Right atrium auricular region (tissue), 2 donors: ENCODE data around the gene GCNT3. TPM values are rescaled to one million over a fixed set of nuclear protein-coding genes. Genes with fewer than 3 reads are reported as not detected.
A peak's percentile ranks its signal among the peaks of the same experiment; 100 is the strongest.
"Not testable (repeated sequence)": the region's sequence is repeated elsewhere in the genome, so short reads cannot be mapped to it uniquely, and the experiment has no call there.

Experiments used
- DNase-seq: peaks from one replicate; pipeline ENCODE4 v3.0.0-alpha.2; 2019; ENCODE audit warnings: low spot score
- H3K27ac ChIP-seq, 2 donors: fragments of 200-600 bp; sonication (generic); 1 replicate in 1 of 2; 2 replicates in 1 of 2; pipeline ENCODE4 v1.5.1; 2016 to 2019
- H3K27me3 ChIP-seq, 2 donors: fragments of 200-600 bp; sonication (generic); one replicate each; pipeline versions ENCODE4 v1.5.1 to v1.6.0; 2017 to 2019
- H3K36me3 ChIP-seq: fragments of 200-600 bp; sonication (generic); one replicate; pipeline ENCODE4 v1.5.1; 2016
- H3K4me1 ChIP-seq, 2 donors: fragments of 200-600 bp; sonication (generic); one replicate each; pipeline versions ENCODE4 v1.5.1 to v1.6.0; 2017 to 2019
- H3K4me3 ChIP-seq, 2 donors: fragments of 200-600 bp; sonication (generic); 1 replicate in 1 of 2; 2 replicates in 1 of 2; pipeline ENCODE4 v1.5.1; 2017 to 2019; ENCODE audit warnings: mild to moderate bottlenecking in 1 of 2, moderate library complexity in 1 of 2
- H3K9me3 ChIP-seq, 2 donors: fragments of 200-600 bp; sonication (generic); one replicate each; pipeline ENCODE4 v1.5.1; 2019
- CTCF ChIP-seq, 2 donors: fragments of 200-600 bp; sonication (generic); IDR thresholded peaks; one replicate each; pipeline ENCODE4 v1.5.1; 2019; ENCODE audit warnings: antibody characterized with exemption in 2 of 2
- total RNA-seq, 2 donors: library from RNA; depleted of rRNA; stranded (reverse); fragments of >200 nt; gene quantifications; one replicate each; pipeline ENCODE4 v1.1.0, GENCODE V29; 2016

GCNT3 gene
- total RNA-seq, 2 donors from 2014 or later, result not detected

- H3K27me3 ChIP-seq, result no peaks in the 10 kb centered on the region
- no peaks in the 10 kb centered on the region for H3K4me1 ChIP-seq
- H3K9me3 ChIP-seq, result no peaks in the 10 kb centered on the region
- no peak overlapping the region for H3K4me3 ChIP-seq
- no peaks in the 10 kb centered on the region for H3K36me3 ChIP-seq
- peak in 1 of 2 donors; percentile 39 for TF ChIP-seq CTCF (IDR thresholded peaks at IDR 0.05)
- no peak overlapping the region for H3K27ac ChIP-seq
- DNase-seq, result no peak
Observed at GRCh38 chr15:59622289-59622688, 10.7 kb downstream of the GCNT3 start.

GRCh38 chr15:59632714-59633113, 21.1 kb downstream of the GCNT3 start:
- Histone ChIP-seq H3K36me3 (no peaks in the 10 kb centered on the region), H3K4me3 (no peak overlapping the region), H3K9me3 (no peaks in the 10 kb centered on the region), H3K27ac (no peak overlapping the region), H3K27me3 (no peaks in the 10 kb centered on the region), H3K4me1 (no peaks in the 10 kb centered on the region)
- no peak for DNase-seq
- TF ChIP-seq CTCF (IDR thresholded peaks at IDR 0.05), result no peak

- Histone ChIP-seq H3K27me3 (no peaks in the 10 kb centered on the region), H3K27ac (no peak overlapping the region), H3K4me3 (no peak overlapping the region), H3K9me3 (no peaks in the 10 kb centered on the region), H3K4me1 (no peaks in the 10 kb centered on the region), H3K36me3 (peaks cover 21% of the 10 kb centered on the region)
- no peak for DNase-seq
- TF ChIP-seq CTCF (IDR thresholded peaks at IDR 0.05), result no peak
Observed at GRCh38 chr15:59636184-59636583, 24.6 kb downstream of the GCNT3 start.

GRCh38 chr15:59637507-59637906, 25.9 kb downstream of the GCNT3 start:
- H3K27ac ChIP-seq, result not testable (repeated sequence)

GRCh38 chr15:59642351-59642750, 30.8 kb downstream of the GCNT3 start:
- H3K36me3 ChIP-seq, result peaks cover 52% of the 10 kb centered on the region
- H3K27me3 ChIP-seq, result no peaks in the 10 kb centered on the region
- H3K9me3 ChIP-seq, result no peaks in the 10 kb centered on the region
- H3K4me1 ChIP-seq, result no peaks in the 10 kb centered on the region
- no peak for DNase-seq
- H3K27ac ChIP-seq, result no peak overlapping the region
- peak in 1 of 2 donors; percentile 15 for TF ChIP-seq CTCF (IDR thresholded peaks at IDR 0.05)
- H3K4me3 ChIP-seq, result no peak overlapping the region

More at GRCh38 chr15:59637507-59637906, 25.9 kb downstream of the GCNT3 start:
- not testable (repeated sequence) for H3K4me1 ChIP-seq, H3K4me3 ChIP-seq, H3K27me3 ChIP-seq, H3K9me3 ChIP-seq, DNase-seq
- H3K36me3 ChIP-seq, result peaks cover 21% of the 10 kb centered on the region

- Histone ChIP-seq H3K4me1 (peaks cover 0 to under 1% of the 10 kb centered on the region in 2 donors), H3K36me3 (peaks cover 46% of the 10 kb centered on the region), H3K4me3 (no peak overlapping the region), H3K27me3 (no peaks in the 10 kb centered on the region), H3K27ac (no peak overlapping the region), H3K9me3 (no peaks in the 10 kb centered on the region)
- TF ChIP-seq CTCF (IDR thresholded peaks at IDR 0.05), result no peak
- DNase-seq, result no peak
Observed at GRCh38 chr15:59644756-59645155, 33.2 kb downstream of the GCNT3 start.

GRCh38 chr15:59645812-59646211, 34.2 kb downstream of the GCNT3 start:
- H3K27ac ChIP-seq, DNase-seq, H3K4me1 ChIP-seq, H3K9me3 ChIP-seq, H3K27me3 ChIP-seq, H3K4me3 ChIP-seq: not testable (repeated sequence)
- peaks cover 43% of the 10 kb centered on the region for H3K36me3 ChIP-seq
